SU-DHL-6 (cell line): Measurements from ENCODE around the gene MRPL49.

Source experiments
- H2AFZ ChIP-seq: fragments of 200-600 bp; sonication (generic); 2 replicates; pipeline ENCODE4 v1.6.1; 2014; ENCODE audit warnings: low read depth, mild to moderate bottlenecking, moderate library complexity, mixed read lengths, antibody characterized with exemption, low read length; ENCODE audit not compliant: severe bottlenecking
- H3F3A ChIP-seq: fragments of 200-600 bp; shearing (Covaris generic); 2 replicates; pipeline ENCODE4 v1.6.0; 2016; ENCODE audit warnings: antibody characterized with exemption, mild to moderate bottlenecking; ENCODE audit not compliant: insufficient read depth
- H3K27ac ChIP-seq: fragments of 200-600 bp; sonication (generic); 2 replicates; pipeline ENCODE4 v1.5.1; 2016; ENCODE audit warnings: low read depth, mild to moderate bottlenecking, low read length, moderate library complexity, mixed read lengths
- H3K27me3 ChIP-seq: fragments of 200-600 bp; sonication (generic), shearing (Covaris generic); 2 replicates; pipeline ENCODE4 v1.6.0; 2014; ENCODE audit warnings: mild to moderate bottlenecking, low read length
- H3K36me3 ChIP-seq: fragments of 200-600 bp; sonication (generic); 2 replicates; pipeline ENCODE4 v1.6.1; 2014; ENCODE audit warnings: mild to moderate bottlenecking, low read length, mixed read lengths
- H3K4me2 ChIP-seq: fragments of 300-600, 200-600 bp; shearing (Covaris generic), sonication (generic); 2 replicates; pipeline ENCODE4 v1.6.0; 2014; ENCODE audit warnings: low read length, low read depth, mild to moderate bottlenecking; ENCODE audit not compliant: poor library complexity, severe bottlenecking
- H3K4me3 ChIP-seq: fragments of 200-600 bp; sonication (generic); 2 replicates; pipeline ENCODE4 v1.5.1; 2014; ENCODE audit warnings: antibody characterized with exemption, low read length, mild to moderate bottlenecking, mixed read lengths; ENCODE audit not compliant: insufficient read depth, poor library complexity, severe bottlenecking
- H3K79me2 ChIP-seq: fragments of 200-600 bp; sonication (generic); 2 replicates; pipeline ENCODE4 v1.6.1; 2014; ENCODE audit warnings: mild to moderate bottlenecking, low read length, moderate library complexity; ENCODE audit not compliant: insufficient read depth
- H3K9ac ChIP-seq: fragments of 200-600 bp; sonication (generic); 2 replicates; pipeline ENCODE4 v1.7.0; 2014; ENCODE audit warnings: mild to moderate bottlenecking, low read length
- H3K9me2 ChIP-seq: fragments of 200-600 bp; sonication (generic); replicated peaks from 2 replicates; pipeline ENCODE4 v1.6.1; 2014; ENCODE audit warnings: low read length; ENCODE audit not compliant: insufficient read depth
- H3K9me3 ChIP-seq: fragments of 200-600 bp; sonication (generic); 2 replicates; pipeline ENCODE4 v1.6.1; 2014; ENCODE audit warnings: low read length, mixed read lengths; ENCODE audit not compliant: insufficient read depth
- H4K20me1 ChIP-seq: fragments of 200-600 bp; sonication (generic); 2 replicates; pipeline ENCODE4 v1.6.1; 2014; ENCODE audit warnings: low read depth, mild to moderate bottlenecking, antibody characterized with exemption, low read length, moderate library complexity, mixed read lengths
- EZH2phosphoT487 ChIP-seq: fragments of 200-600 bp; sonication (generic), shearing (Covaris generic); conservative IDR thresholded peaks from 2 replicates; pipeline ENCODE4 v1.6.1; 2018; ENCODE audit warnings: mild to moderate bottlenecking, antibody characterized with exemption, low read length, moderate library complexity, mixed read lengths
- TF ChIP-seq, protein P1 (sequence below): fragments of 200-600 bp; sonication (generic); IDR thresholded peaks from one replicate; pipeline ENCODE4 v1.5.1; 2017; ENCODE audit warnings: antibody characterized with exemption, mild to moderate bottlenecking, low read length, moderate library complexity; ENCODE audit not compliant: insufficient read depth, poor library complexity, severe bottlenecking

MRPL49 gene

DNA sequence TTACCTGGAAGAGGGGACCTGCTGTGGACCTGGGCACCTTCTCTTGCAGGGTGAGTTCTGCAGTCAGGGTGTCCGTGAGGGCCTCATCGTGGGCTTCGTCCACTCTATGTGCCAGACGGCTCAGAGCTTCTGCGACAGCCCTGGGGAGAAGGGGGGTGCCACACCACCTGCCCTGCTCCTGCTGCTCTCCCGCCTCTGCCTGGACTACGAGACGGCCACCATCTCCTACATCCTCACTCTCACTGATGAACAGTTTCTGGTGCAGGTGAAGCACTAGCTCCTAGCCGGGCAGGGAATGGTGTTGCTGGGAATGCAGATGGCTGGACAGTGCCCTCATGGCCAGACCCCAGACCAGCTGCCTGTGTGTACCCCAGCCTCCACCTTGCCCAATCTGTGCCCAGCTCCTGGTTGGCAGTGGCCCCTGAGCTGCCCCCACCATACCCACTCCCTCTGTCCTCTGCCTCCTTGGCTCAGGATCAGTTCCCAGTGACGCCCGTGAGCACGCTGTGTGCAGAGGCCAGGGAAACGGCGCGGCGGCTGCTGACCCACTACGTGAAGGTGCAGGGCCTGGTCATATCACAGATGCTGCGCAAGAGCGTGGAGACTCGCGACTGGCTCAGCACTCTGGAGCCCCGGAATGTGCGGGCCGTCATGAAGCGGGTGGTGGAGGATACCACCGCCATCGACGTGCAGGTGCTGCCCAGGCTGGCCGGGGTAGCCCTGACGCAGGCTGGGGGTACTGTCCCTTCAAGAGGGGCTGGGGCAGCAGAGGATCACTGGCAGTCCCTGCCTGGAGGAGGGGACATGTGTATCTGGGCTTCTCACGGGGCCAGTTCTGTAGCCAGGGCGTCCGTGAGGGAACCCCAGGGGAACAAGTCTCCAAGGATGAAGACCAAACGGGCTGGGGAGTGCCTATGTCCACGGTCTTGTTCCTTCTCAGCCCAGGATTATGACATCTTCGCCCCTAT, 12.6 kb upstream of the MRPL49 start:
- Histone ChIP-seq H3K79me2 (no peaks in the 10 kb centered on the region), H3K9me2 (no peaks in the 10 kb centered on the region), H4K20me1 (no peaks in the 10 kb centered on the region), H3K27ac (no peak overlapping the region), H2AFZ (no peak overlapping the region), H3K9ac (no peak overlapping the region), H3K9me3 (no peaks in the 10 kb centered on the region), H3K36me3 (no peaks in the 10 kb centered on the region), H3F3A (peaks cover 16% of the 10 kb centered on the region), H3K4me3 (no peak overlapping the region), H3K4me2 (no peak overlapping the region), H3K27me3 (no peaks in the 10 kb centered on the region)
- TF ChIP-seq, protein P1, sequence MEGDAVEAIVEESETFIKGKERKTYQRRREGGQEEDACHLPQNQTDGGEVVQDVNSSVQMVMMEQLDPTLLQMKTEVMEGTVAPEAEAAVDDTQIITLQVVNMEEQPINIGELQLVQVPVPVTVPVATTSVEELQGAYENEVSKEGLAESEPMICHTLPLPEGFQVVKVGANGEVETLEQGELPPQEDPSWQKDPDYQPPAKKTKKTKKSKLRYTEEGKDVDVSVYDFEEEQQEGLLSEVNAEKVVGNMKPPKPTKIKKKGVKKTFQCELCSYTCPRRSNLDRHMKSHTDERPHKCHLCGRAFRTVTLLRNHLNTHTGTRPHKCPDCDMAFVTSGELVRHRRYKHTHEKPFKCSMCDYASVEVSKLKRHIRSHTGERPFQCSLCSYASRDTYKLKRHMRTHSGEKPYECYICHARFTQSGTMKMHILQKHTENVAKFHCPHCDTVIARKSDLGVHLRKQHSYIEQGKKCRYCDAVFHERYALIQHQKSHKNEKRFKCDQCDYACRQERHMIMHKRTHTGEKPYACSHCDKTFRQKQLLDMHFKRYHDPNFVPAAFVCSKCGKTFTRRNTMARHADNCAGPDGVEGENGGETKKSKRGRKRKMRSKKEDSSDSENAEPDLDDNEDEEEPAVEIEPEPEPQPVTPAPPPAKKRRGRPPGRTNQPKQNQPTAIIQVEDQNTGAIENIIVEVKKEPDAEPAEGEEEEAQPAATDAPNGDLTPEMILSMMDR: no peak

DNA sequence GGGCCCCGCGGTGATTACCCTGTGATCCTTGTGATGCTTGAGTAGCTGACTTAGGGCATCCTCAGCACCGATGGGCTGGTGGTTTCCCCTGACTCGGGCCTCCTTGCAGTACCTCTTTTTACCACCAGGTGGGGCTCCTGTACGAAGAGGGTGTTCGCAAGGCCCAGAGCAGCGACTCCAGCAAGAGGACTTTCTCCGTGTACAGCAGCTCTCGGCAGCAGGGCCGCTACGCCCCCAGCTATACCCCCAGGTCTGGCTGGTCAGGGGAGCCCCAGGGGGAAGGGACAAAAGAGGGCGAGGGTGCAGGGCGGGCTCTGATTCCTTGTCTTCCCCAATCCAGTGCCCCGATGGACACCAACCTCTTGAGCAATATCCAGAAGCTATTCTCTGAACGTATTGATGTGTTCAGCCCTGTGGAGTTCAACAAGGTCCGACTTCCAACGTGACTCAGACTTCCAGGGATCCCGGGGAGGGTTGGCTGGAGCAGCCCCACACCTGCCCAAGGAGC, 11.7 kb upstream of the MRPL49 start:
- H3K4me3 ChIP-seq: no peak overlapping the region
- H3K9me3 ChIP-seq: no peaks in the 10 kb centered on the region
- no peaks in the 10 kb centered on the region for H4K20me1 ChIP-seq
- peaks cover 16% of the 10 kb centered on the region for H3F3A ChIP-seq
- peak overlapping the region; percentile 15 for H3K4me2 ChIP-seq
- TF ChIP-seq, protein P1: peak; percentile 82
- TF ChIP-seq EZH2phosphoT487: no peak
- H3K9ac ChIP-seq: peak overlapping the region; percentile 14; the same call in 1 of the 2 replicates
- H3K9me2 ChIP-seq: no peaks in the 10 kb centered on the region
- H2AFZ ChIP-seq: no peak overlapping the region
- H3K27me3 ChIP-seq: no peaks in the 10 kb centered on the region
- peak overlapping the region; percentile 47 for H3K27ac ChIP-seq
- H3K36me3 ChIP-seq: no peaks in the 10 kb centered on the region
- H3K79me2 ChIP-seq: no peaks in the 10 kb centered on the region

DNA sequence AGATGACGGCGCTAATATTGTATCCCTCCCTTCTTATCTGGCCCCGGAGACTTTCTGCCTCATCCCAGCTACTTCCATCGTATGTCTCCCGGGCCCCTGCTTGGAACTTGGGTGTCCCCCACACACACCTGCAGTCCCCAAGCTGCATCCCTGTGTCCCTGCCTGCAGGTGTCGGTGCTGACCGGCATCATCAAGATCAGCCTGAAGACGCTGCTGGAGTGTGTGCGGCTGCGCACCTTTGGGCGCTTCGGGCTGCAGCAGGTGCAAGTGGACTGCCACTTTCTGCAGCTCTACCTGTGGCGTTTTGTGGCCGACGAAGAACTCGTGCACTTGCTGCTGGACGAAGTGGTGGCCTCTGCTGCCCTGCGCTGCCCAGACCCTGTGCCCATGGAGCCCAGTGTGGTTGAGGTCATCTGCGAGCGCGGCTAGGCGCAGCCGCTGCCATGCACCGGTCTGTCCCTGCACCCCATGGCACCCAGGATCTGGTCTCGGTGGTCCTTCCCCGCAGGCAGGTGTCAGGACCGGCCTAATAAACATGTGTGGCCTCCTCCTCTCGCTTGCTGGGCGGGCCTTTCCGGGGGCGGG, 10.9 kb upstream of the MRPL49 start:
- H3K9me3 ChIP-seq: no peaks in the 10 kb centered on the region
- no peak for TF ChIP-seq EZH2phosphoT487
- TF ChIP-seq, protein P1: no peak
- H3K27me3 ChIP-seq: no peaks in the 10 kb centered on the region
- H3K9ac ChIP-seq: no peak overlapping the region; the same call in 1 of the 2 replicates
- H2AFZ ChIP-seq: no peak overlapping the region
- H3K9me2 ChIP-seq: no peaks in the 10 kb centered on the region
- no peaks in the 10 kb centered on the region for H4K20me1 ChIP-seq
- H3K79me2 ChIP-seq: peaks cover 2% of the 10 kb centered on the region
- peak overlapping the region; percentile 24 for H3K4me2 ChIP-seq
- H3K4me3 ChIP-seq: no peak overlapping the region
- no peaks in the 10 kb centered on the region for H3K36me3 ChIP-seq
- no peak overlapping the region for H3K27ac ChIP-seq
- H3F3A ChIP-seq: peaks cover 16% of the 10 kb centered on the region
